Prostate gland (tissue), 2 donors: ENCODE measurements around the gene SORBS1. TPM values are rescaled to one million over a fixed set of nuclear protein-coding genes. Genes with fewer than 3 reads are reported as not detected.

Experiments used
- DNase-seq: peaks from one replicate; pipeline ENCODE4 v3.0.0-alpha.2; 2019; ENCODE audit warnings: low spot score
- H3K27ac ChIP-seq, 2 donors: fragments of 200-600 bp; sonication (generic); 2 replicates each; pipeline ENCODE4 v1.5.1; 2017 to 2019
- H3K27me3 ChIP-seq: fragments of 200-600 bp; sonication (generic); replicated peaks from 2 replicates; pipeline ENCODE4 v1.5.1; 2019; ENCODE audit not compliant: insufficient read depth
- H3K36me3 ChIP-seq, 2 donors: fragments of 200-600 bp; sonication (generic); 1 replicate in 1 of 2; 2 replicates in 1 of 2; pipeline versions ENCODE4 v1.5.1 to v1.8.1; 2017 to 2019
- H3K4me1 ChIP-seq: fragments of 200-600 bp; sonication (generic); replicated peaks from 2 replicates; pipeline ENCODE4 v1.5.1; 2019
- H3K4me3 ChIP-seq, 2 donors: fragments of 200-600 bp; sonication (generic); 2 replicates each; pipeline ENCODE4 v1.5.1; 2017 to 2019
- H3K9me3 ChIP-seq: fragments of 200-600 bp; sonication (generic); 2 replicates; pipeline ENCODE4 v1.5.1; 2017
- CTCF ChIP-seq, 4 experiments: fragments of 200-600 bp in 2 of 4; fragments of 450-650 bp in 2 of 4; sonication (generic) in 2 of 4; IDR thresholded peaks; 1 replicate in 3 of 4; 2 replicates in 1 of 4; pipeline ENCODE4 v1.5.1; 2016 to 2019; ENCODE audit warnings: antibody characterized with exemption in 4 of 4, mild to moderate bottlenecking in 2 of 4, moderate library complexity in 2 of 4
- POLR2A ChIP-seq: fragments of 450-650 bp; IDR thresholded peaks from one replicate; pipeline ENCODE4 v1.6.1; 2016; ENCODE audit warnings: antibody characterized with exemption, mild to moderate bottlenecking
- POLR2AphosphoS5 ChIP-seq: sonication (generic); formaldehyde crosslinking; IDR thresholded peaks from one replicate; pipeline ENCODE4 v1.6.1; 2017; ENCODE audit warnings: antibody characterized with exemption
- WGBS: methylation state at CpG from one replicate; pipeline ENCODE4 v1.1.5; 2018; 5-methylcytosine and 5-hydroxymethylcytosine counted together
- intact Hi-C: fragments of 100-400 bp; cut with DNase I; formaldehyde crosslinking; loops from one replicate; pipeline ENCODE4 v1.14.2; 2022
- total RNA-seq, 2 donors: library from RNA; depleted of rRNA; stranded (reverse); fragments of >200 nt; gene quantifications; one replicate each; pipeline ENCODE4 v1.1.0, GENCODE V29; 2016

Gene SORBS1
- total RNA-seq, 2 donors from 2014 or later = 84.6 to 189 TPM

- Histone ChIP-seq H3K9me3 (no peaks in the 10 kb centered on the region), H3K4me1 (no peaks in the 10 kb centered on the region), H3K36me3 (no peaks in the 10 kb centered on the region), H3K27ac (peak overlapping the region in 1 of 2 donors; percentile 76), H3K27me3 (no peaks in the 10 kb centered on the region), H3K4me3 (no peak overlapping the region)
- no peak for DNase-seq
- intact Hi-C loops = no loop called here
- no peak for TF ChIP-seq POLR2A
- no peak for TF ChIP-seq POLR2AphosphoS5
- no peak for TF ChIP-seq CTCF (IDR thresholded peaks at IDR 0.05)
- WGBS = 89% methylated on average over 2 of the region's 2 CpGs
Observed at GRCh38 chr10:95438781-95439180, 122.4 kb downstream of the SORBS1 start.

GRCh38 chr10:95437669-95438068, 123.5 kb downstream of the SORBS1 start:
- Histone ChIP-seq H3K36me3 (no peaks in the 10 kb centered on the region), H3K4me3 (no peak overlapping the region), H3K4me1 (no peaks in the 10 kb centered on the region), H3K27me3 (no peaks in the 10 kb centered on the region), H3K27ac (peak overlapping the region; percentile 26 to 29), H3K9me3 (no peaks in the 10 kb centered on the region)
- no peak for DNase-seq
- TF ChIP-seq CTCF (IDR thresholded peaks at IDR 0.05) = no peak
- intact Hi-C loops = no loop called here
- 73% methylated on average over 7 of the region's 7 CpGs for WGBS

- WGBS = 83% methylated on average over 13 of the region's 13 CpGs
- DNase-seq = no peak
- H3K27me3 ChIP-seq = no peaks in the 10 kb centered on the region
- H3K9me3 ChIP-seq = no peaks in the 10 kb centered on the region
- H3K4me3 ChIP-seq = no peak overlapping the region
- peak overlapping the region in 1 of 2 donors; percentile 59 for H3K27ac ChIP-seq
- H3K36me3 ChIP-seq = no peaks in the 10 kb centered on the region
- intact Hi-C loops = no loop called here
- H3K4me1 ChIP-seq = no peaks in the 10 kb centered on the region
- no peak for TF ChIP-seq POLR2AphosphoS5
- TF ChIP-seq CTCF (IDR thresholded peaks at IDR 0.05) = no peak
- TF ChIP-seq POLR2A = no peak
Observed at GRCh38 chr10:95435548-95436279, 125.5 kb downstream of the SORBS1 start.

DNA sequence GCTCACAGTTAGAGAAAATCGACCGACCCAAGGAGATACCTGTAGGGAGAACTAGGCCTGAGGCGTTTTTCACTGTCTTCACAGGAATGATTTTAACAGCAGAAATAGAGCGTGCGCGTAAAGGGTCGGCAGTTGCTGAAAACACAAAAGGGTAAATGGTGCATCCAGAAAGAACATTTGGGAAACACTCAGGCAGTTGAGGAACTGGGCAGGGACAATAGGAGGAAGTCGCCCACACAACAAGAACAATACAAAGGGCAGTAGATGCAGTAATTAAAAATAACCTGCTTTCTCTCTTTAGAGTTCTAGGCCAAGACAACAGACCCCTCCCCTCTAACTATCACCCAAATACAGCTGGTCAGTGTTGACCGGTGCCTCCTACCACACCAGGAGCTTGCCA, 126.6 kb downstream of the SORBS1 start:
- WGBS = 73% methylated on average over 9 of the region's 9 CpGs
- Histone ChIP-seq H3K27me3 (no peaks in the 10 kb centered on the region), H3K4me1 (no peaks in the 10 kb centered on the region), H3K27ac (peak overlapping the region; percentile 47 to 59), H3K9me3 (no peaks in the 10 kb centered on the region), H3K4me3 (no peak overlapping the region), H3K36me3 (no peaks in the 10 kb centered on the region)
- intact Hi-C loops = loop anchor here (5.0 kb wide), 1 partner anchor 123 kb away; no protein-coding TSS in a partner anchor
- no peak for TF ChIP-seq CTCF (IDR thresholded peaks at IDR 0.05)
- no peak for TF ChIP-seq POLR2AphosphoS5
- no peak for TF ChIP-seq POLR2A
- DNase-seq = no peak

GRCh38 chr10:95431900-95432342, 129.2 kb downstream of the SORBS1 start:
- TF ChIP-seq CTCF (IDR thresholded peaks at IDR 0.05) = no peak
- intact Hi-C loops = loop anchor here (2.0 to 5.0 kb wide), 2 partner anchors 125 to 169 kb away; no protein-coding TSS in a partner anchor
- H3K4me3 ChIP-seq = no peak overlapping the region
- H3K27me3 ChIP-seq = no peaks in the 10 kb centered on the region
- WGBS = 65% methylated on average over 4 of the region's 4 CpGs
- no peaks in the 10 kb centered on the region for H3K9me3 ChIP-seq
- DNase-seq = no peak
- peak overlapping the region; percentile 47 to 59 for H3K27ac ChIP-seq
- no peaks in the 10 kb centered on the region for H3K36me3 ChIP-seq
- no peaks in the 10 kb centered on the region for H3K4me1 ChIP-seq
